ENCODE data around the gene EPHB6. TPM values are rescaled to one million over a fixed set of nuclear protein-coding genes. Genes with fewer than 3 reads are reported as not detected.

EPHB6 gene
- total RNA-seq, result 1 to 10 TPM; 5.4 to 5.6 TPM

GRCh38 chr7:142854372-142855113 lies at the start of gene EPHB6:
TSS of gene EPHB6 (plus strand) at chr7:142855076. CDS start at chr7:142863228, 8,152 bp downstream.
- POLR2A ChIA-PET, result no interaction called here
- CTCF ChIA-PET, result interaction anchor here (0.8 to 2.3 kb wide), 13 partner anchors 9 to 244 kb away, joined by 3 to 7 read pairs (median 4); no protein-coding TSS in a partner anchor

DNA sequence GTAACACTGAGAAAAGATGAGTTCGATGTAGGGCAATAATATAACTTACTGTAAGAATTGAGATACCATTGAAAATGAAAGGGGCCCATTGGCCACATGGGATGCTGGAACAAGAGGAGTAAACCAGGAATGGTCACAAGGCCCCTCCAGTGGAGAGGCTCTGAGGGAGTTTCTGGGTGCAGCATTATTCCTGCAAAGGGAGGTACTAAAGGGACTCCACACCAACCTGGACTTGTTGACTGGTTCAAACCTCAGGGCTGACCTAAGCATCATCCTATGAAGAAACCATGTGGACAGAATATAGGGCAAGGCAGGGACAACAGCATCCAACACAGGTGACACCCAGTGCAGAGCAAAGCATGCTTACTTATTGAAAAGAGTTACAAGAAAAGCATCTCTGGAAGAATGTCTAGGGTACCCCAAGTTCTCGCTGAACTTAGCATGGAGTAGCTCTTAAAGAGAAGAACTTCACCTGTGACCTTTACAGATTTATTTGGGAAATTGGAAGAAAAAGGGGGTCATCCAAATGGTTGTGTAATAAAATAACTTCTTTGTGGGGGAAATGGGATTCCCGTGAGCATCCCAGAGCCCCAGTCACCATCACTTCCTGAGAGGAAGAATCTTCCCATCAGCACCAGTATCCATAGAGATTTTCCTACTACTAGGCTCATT lies 49.4 kb upstream of the EPHB6 start:
- ChIA-PET CTCF (interaction anchor here (0.9 to 6.6 kb wide), 3 partner anchors 8 to 485 kb away, joined by 3 to 79 read pairs (median 3); no protein-coding TSS in a partner anchor), POLR2A (interaction anchor here (1.0 to 7.5 kb wide), 3 partner anchors 8 to 16 kb away, joined by 3 to 154 read pairs (median 95); no protein-coding TSS in a partner anchor)

DNA sequence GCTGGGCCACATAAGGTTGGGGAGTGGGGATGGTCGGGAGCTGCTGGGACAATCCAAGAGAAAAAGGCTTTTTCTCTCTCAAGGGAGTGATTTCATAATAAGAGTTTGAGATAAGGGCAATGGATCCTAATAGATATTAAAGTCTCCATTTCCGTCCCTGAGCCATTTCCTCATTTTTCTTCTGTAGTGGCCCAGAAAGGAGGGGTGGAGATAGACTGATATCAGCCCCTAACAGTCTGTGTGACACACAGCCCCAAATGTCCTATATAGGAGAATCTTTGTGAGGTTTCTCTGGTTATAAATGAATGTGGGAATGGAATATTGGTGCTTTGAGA lies 48.9 kb upstream of the EPHB6 start:
- POLR2A ChIA-PET, result interaction anchor here (6.3 to 7.5 kb wide), 2 partner anchors 8 to 16 kb away, joined by 95 to 154 read pairs; no protein-coding TSS in a partner anchor
- CTCF ChIA-PET, result interaction anchor here (0.9 to 6.6 kb wide), 3 partner anchors 8 to 485 kb away, joined by 3 to 79 read pairs (median 3); no protein-coding TSS in a partner anchor

DNA sequence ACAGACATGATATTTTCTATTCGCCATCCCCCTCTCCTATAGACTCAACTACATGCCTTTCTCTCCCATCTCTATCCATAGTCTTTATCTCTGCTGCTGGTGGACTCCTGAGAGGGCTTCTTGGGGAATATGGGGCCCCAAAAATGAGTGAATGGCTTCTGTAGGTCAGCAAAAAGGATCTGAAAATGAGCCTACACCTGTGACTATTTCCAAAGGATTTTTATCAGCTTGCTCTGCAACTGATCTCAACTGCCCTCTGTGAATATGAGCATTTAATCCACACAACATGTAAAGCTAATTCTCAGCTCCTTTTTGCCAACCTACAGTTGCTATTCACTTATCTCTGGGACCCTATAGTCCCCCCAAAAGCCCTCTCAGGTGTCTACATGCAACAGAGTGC lies 47.9 kb upstream of the EPHB6 start:
- ChIA-PET POLR2A (interaction anchor here (0.6 to 7.5 kb wide), 5 partner anchors 9 to 454 kb away, joined by 3 to 154 read pairs (median 3); no protein-coding TSS in a partner anchor), CTCF (interaction anchor here (1.2 to 6.6 kb wide), 5 partner anchors 9 to 92 kb away, joined by 3 to 79 read pairs (median 23); no protein-coding TSS in a partner anchor)

- ChIA-PET CTCF (interaction anchor here (0.9 to 6.6 kb wide), 8 partner anchors 10 to 457 kb away, joined by 3 to 79 read pairs (median 8); no protein-coding TSS in a partner anchor), POLR2A (interaction anchor here (0.7 to 7.5 kb wide), 6 partner anchors 10 to 455 kb away, joined by 3 to 154 read pairs (median 4); no protein-coding TSS in a partner anchor)
Observed at GRCh38 chr7:142807855-142808460, 46.9 kb upstream of the EPHB6 start.

DNA sequence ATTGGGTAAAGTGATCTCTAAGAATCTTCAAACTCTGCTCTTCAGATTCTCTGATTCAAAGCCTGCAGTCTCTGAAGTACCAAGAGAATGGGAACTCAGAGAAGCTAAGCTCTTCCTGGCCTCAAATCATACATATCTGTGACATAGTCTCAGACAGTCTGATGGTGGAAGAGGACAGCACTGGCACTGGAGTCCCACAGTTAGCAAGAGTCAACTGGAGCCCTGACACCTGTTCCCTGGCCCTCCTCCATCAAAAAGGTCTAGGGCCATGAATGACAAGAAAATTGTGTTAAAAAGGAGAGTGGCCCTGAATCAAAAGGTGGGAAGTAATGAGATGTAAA lies 46.4 kb upstream of the EPHB6 start:
- CTCF ChIA-PET, result interaction anchor here (0.9 to 6.6 kb wide), 7 partner anchors 11 to 456 kb away, joined by 4 to 79 read pairs (median 11); no protein-coding TSS in a partner anchor
- POLR2A ChIA-PET, result interaction anchor here (0.7 to 7.5 kb wide), 4 partner anchors 10 to 456 kb away, joined by 4 to 154 read pairs (median 50); no protein-coding TSS in a partner anchor

GRCh38 chr7:142808802-142809583 lies 45.9 kb upstream of the EPHB6 start:
- ChIA-PET POLR2A (interaction anchor here (0.7 to 7.5 kb wide), 4 partner anchors 10 to 456 kb away, joined by 4 to 154 read pairs (median 50); no protein-coding TSS in a partner anchor), CTCF (interaction anchor here (0.6 to 6.6 kb wide), 9 partner anchors 11 to 571 kb away, joined by 3 to 79 read pairs (median 8); no protein-coding TSS in a partner anchor)

- CTCF ChIA-PET, result interaction anchor here (0.6 to 6.6 kb wide), 7 partner anchors 8 to 571 kb away, joined by 3 to 79 read pairs (median 8); no protein-coding TSS in a partner anchor
- POLR2A ChIA-PET, result interaction anchor here (0.6 to 7.5 kb wide), 3 partner anchors 12 to 483 kb away, joined by 11 to 154 read pairs (median 95); no protein-coding TSS in a partner anchor
Observed at GRCh38 chr7:142809671-142810070, 45.2 kb upstream of the EPHB6 start.

DNA sequence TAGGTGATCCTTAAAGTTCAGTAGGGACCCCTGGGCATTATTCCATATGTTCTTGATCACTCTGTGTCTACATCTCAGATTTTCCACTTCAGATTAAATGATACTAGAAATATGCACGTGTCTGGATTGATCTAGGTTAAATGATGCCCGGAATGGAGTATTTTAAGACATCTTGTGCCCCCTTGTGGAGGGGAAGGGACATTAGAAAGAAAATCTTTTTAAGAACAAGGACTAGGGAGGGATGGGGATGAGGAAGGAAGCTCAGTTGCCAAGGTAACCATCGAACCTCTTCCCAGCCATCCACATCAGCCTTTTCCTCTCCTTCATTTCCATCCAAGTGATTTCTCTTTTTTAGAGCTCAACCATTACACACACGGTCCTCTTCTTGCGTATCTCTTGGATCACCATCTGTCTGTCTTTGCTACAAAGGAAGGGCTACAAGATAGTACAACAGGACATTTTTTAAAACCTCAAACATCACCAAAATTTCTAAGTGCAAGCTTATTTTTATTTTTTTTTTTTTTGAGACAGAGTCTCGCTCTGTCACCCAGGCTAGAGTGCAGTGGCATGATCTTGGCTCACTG lies 43.6 kb upstream of the EPHB6 start:
- ChIA-PET POLR2A (interaction anchor here (0.6 to 7.5 kb wide), 5 partner anchors 13 to 492 kb away, joined by 3 to 154 read pairs (median 4); no protein-coding TSS in a partner anchor), CTCF (interaction anchor here (0.6 to 6.6 kb wide), 24 partner anchors 9 to 506 kb away, joined by 3 to 79 read pairs (median 4); no protein-coding TSS in a partner anchor)

GRCh38 chr7:142812437-142813215 lies 42.2 kb upstream of the EPHB6 start:
- ChIA-PET CTCF (interaction anchor here (1.0 to 3.0 kb wide), 5 partner anchors 11 to 489 kb away, joined by 4 to 16 read pairs (median 7); no protein-coding TSS in a partner anchor), POLR2A (interaction anchor here (0.5 to 7.5 kb wide), 3 partner anchors 15 to 28 kb away, joined by 3 to 95 read pairs (median 5); no protein-coding TSS in a partner anchor)

GRCh38 chr7:142813226-142813625 lies 41.6 kb upstream of the EPHB6 start:
- POLR2A ChIA-PET, result interaction anchor here (1.4 to 7.5 kb wide), 2 partner anchors 16 to 23 kb away, joined by 5 to 95 read pairs; no protein-coding TSS in a partner anchor

DNA sequence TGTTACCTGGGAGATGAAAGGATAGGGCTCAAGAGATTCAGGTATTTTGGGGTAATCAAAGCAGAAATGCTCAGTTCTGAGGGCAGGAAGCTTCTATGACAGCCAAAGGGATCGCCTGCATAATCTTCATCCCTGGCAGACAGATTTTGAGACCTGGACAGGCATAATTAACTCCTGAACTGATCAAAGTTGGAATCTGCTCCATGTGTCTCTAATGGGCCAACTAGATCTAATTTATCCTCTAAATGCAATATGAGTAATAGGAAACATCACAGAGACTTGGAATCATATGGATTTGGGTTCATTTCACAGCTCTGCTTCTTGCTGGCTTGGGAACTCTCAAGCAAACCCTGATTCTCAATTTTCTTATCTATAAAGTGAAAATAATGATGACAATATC lies 41.2 kb upstream of the EPHB6 start:
- CTCF ChIA-PET, result interaction anchor here (1.0 to 1.6 kb wide), 4 partner anchors 16 to 490 kb away, joined by 4 to 7 read pairs (median 5); no protein-coding TSS in a partner anchor
- POLR2A ChIA-PET, result interaction anchor here (1.4 kb wide), 1 partner anchor 17 kb away, joined by 5 read pairs; no protein-coding TSS in a partner anchor

More at GRCh38 chr7:142813226-142813625, 41.6 kb upstream of the EPHB6 start:
- CTCF ChIA-PET, result interaction anchor here (1.0 to 1.6 kb wide), 4 partner anchors 15 to 490 kb away, joined by 4 to 7 read pairs (median 5); no protein-coding TSS in a partner anchor

DNA sequence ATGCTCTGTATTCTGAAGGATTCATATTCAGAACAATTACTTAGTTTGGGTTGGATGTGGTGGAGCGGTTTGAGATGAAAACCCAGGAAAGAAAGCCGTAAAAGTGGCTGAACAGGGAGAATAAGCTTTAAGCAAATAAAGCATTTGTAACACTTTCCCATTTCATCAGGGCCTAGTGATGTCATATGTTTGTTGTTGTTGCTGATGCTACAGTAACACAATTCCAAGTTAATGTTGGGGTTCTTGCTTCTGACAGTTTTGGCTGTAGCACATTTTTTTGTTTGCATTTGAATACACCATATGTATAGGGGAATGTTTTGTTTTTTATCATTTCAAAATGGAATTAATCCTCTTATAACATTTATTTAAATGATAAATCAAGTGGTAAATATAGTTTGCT lies 40.4 kb upstream of the EPHB6 start:
- ChIA-PET CTCF (interaction anchor here (1.1 kb wide), 1 partner anchor 17 kb away, joined by 5 read pairs; no protein-coding TSS in a partner anchor), POLR2A (no interaction called here)

- POLR2A ChIA-PET, result no interaction called here
- CTCF ChIA-PET, result interaction anchor here (0.7 kb wide), 1 partner anchor 280 kb away, joined by 3 read pairs; no protein-coding TSS in a partner anchor
Observed at GRCh38 chr7:142815134-142815533, 39.7 kb upstream of the EPHB6 start.

- ChIA-PET POLR2A (no interaction called here), CTCF (interaction anchor here (1.0 to 1.2 kb wide), 2 partner anchors 37 to 162 kb away, joined by 3 to 4 read pairs; partner anchors contain the start of gene EPHB6)
Observed at GRCh38 chr7:142817506-142817905, 37.4 kb upstream of the EPHB6 start.

DNA sequence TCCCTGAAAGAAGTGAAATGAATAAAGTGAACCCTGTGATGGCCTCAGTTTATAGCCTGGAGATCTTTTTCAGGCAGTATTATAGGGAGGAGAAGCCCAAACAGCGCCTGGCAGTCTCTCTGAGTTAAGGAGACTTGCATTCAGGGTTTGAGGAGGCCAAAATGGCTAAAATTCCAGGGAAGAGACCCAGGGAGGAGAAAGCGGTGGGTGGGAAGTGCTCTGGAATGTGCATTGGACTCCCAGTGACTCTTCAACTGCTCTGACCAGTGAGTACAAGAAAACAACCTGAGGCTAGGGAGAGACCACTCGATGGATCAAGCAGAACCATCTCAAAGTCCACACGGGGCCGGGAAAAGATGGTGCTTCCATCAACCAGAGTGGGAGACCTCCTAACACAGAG lies 35.3 kb upstream of the EPHB6 start:
- CTCF ChIA-PET, result no interaction called here
- POLR2A ChIA-PET, result no interaction called here
